T-helper 2 cell (primary cell): Measurements from ENCODE around the gene BRI3BP.
"Not testable (repeated sequence)": the region's sequence is repeated elsewhere in the genome, so short reads cannot be mapped to it uniquely, and the experiment has no call there.

Experiments used
- DNase-seq, 5 experiments: peaks; one replicate each; pipeline versions ENCODE4 v3.0.0 to v3.0.0-alpha.2; 2012 to 2022

The BRI3BP gene

DNA sequence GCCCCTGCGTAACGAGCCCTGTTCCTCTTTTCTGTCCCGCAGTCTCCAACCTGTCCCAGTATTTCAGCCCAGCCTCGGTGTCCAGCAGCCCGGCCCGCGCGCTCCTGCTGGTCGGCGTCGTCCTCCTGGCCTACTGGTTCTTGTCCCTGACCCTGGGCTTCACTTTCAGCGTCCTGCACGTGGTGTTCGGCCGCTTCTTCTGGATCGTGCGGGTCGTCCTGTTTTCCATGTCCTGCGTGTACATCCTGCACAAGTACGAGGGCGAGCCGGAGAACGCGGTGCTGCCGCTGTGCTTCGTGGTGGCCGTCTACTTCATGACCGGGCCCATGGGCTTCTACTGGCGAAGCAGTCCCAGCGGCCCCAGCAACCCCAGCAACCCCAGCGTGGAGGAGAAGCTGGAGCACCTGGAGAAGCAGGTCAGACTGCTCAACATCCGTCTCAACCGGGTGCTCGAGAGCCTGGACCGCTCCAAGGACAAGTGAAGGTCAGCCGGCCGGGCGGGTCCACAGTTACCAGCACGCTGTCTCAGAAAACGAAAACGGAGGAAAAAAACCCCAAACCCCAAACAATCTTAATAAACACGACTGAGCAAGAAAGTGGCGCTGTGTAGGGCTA lies 31.6 kb downstream of the BRI3BP start:
- no peak for DNase-seq

DNA sequence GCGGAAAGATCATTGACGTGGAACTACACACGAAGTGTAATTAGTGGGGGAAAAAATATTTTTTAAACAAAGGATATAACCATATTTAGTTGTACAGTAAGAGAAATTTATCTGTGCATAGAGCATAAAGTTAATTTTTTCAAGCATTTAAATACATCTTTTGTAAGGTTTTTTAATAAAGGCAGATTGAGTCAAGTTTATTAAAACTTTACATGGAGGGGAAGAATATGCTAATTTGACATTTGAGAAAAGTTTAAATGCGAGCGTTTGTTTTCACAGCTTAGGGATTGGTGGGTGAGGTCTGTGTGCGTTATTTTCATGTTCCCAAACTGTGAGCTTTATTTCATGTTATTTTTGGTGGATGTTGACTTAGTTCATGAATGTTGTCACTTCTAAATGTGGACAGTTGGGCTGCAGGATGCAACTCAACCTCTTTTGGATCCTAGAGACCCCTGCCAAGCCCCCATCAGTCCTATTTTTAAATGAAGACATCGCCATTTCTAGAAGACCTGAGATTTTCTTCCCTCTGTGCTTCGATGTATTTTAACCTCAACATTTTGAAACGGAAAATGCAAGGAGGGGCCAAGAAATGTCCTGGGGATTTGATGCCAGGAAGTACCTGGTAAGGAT lies 32.3 kb downstream of the BRI3BP start:
- DNase-seq: no peak

DNA sequence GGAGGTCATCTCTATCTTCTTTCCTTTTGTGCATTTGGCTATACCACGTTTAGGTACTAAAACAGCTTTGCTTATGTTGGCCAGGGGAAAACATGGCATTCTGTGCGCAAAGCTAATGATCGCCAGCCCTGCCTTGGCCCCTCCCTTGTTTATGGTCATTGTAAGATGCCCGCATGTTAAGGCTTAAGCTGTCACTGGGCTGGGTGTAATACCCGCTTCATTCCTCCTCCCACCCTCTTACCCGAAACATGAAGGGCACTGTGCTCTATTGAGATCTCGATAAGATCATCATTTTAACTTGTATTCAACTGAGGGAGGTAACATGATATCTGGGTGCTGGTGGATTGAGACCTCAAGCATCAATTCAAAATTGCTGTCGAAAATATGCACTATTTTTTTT lies 34.7 kb downstream of the BRI3BP start:
- DNase-seq: no peak

DNA sequence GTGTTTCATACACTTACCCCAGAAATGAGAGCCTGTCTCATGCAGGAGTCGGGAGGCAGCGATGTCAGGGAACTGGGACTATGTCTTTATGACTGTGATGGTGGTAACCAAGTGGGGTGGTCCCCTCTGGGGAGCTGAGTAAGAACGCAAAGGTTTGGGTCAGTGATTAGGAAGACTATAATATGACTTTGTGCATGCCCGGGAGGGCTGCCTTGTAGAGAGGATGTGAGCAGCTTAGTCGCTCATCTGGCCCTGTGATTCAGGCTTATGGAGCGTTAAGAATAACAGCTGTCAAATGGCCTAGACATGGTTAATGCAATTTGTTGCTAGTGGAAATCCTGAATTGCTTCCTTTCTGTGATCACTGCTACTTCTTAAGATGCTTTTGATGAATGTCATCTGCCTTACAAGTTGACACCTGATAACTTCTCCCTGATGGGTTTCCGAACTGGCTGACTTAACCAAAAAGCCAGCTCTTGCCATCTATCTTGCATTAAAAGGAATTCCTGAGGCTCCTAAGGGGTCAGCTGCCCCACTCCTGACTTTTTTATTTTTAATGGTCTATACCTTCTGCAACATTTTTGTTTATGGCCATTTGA lies 36.4 kb downstream of the BRI3BP start:
- no peak for DNase-seq

DNA sequence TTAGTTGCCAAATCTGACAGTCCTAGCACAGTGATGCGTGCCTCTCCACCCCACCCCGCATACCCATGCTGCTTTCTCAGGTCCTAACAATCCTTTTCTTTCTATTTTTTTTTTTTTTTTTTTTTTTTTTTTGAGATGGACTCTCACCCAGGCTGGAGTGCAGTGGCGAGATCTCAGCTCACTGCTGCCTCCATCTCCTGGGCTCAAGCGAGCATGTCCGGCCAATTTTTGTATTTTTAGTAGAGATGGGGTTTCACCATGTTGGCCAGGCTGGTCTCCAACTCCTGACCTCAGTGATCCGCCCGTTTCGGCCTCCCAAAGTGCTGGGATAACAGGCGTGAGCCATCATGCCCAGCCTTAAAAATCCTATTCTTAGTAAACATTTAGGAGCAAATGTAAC lies 38.0 kb downstream of the BRI3BP start:
- DNase-seq: not testable (repeated sequence)

DNA sequence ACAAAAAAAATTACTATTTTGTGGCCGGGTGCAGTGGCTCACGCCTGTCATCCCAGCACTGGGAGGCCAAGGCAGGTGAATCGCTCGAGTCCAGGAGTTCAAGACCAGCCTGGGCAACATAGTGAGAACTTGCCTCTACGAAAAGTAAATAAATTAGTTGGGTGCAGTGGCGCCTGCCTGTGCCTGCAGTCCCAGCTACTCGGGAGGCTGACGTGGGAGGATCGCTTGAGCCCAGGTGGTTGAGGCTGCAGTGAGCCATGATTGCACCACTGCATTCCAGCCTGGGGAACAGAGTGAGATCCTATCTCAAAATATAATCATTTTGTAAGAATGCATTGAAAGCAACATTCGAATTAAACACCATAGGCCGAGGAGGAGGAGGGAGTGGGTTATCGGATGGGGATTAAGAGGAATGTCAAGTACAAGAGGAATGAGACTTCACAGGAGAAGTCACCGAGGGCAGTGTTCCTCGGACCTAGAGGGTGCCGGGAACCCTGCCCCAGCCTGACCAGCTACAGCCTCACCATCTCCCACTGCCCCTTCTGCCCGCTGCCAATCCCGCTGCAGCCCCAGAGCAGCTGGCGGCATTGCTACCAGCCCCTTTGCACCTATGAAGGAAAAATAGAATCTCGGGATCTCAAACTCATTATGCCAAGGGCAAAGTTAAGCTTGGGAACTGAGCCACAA lies 39.2 kb downstream of the BRI3BP start:
- DNase-seq: no peak

DNA sequence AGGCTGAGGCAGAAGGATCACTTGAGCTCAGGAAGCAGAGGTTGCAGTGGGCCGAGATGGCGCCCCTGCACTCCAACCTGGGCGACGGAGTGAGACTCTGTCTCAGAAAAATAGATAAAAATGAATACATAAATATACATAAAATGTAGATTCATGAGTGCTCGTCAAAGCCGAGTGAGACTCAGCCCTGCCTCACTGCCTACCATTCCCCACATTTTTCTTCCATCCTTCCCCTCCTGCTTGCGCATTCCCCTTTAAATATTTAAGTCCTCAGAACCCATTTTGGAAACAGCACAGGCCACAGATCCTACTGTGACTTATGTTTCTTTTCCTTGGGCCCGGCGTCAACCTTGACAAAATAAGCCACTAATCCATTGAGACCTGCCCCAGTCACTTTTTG lies 39.8 kb downstream of the BRI3BP start:
- no peak for DNase-seq

DNA sequence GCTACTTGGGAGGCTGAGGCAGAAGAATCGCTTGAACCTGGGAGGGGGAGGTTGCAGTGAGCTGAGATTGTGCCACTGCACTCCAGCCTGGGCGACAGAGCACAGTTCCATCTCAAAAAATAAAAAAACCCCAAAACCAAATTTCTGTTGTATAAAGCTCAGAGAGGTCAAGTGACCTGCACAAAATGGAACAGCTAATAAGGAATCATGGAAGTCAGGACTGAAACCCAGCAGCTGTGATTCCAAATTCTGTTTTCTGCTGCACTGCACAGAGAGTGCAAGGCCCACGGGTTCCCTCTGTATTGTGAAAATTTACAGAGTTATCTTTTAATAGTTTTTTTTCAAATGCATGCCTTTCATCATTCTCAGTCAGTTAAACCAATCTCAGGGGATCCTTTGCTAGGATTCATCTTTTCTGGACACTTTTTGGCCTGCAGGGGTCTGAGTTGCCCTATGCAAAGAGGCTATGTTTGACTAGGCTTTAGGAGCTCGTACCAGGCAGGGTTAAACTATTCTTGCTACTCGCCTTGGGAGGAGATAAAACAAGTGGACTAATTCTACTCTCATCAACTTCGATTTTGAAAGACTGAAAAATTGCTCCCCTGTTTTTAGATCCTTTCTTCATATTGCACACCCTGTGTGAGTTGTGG lies 45.7 kb downstream of the BRI3BP start:
- no peak for DNase-seq

GRCh38 chr12:125049093-125049458 lies 55.6 kb downstream of the BRI3BP start:
- DNase-seq: no peak

GRCh38 chr12:125050446-125050845 lies 57.0 kb downstream of the BRI3BP start:
- DNase-seq: no peak

- DNase-seq: no peak
These were observed 57.4 kb downstream of the BRI3BP start for GRCh38 chr12:125050868-125051267.

GRCh38 chr12:125053821-125054220 lies 60.4 kb downstream of the BRI3BP start:
- DNase-seq: no peak

DNA sequence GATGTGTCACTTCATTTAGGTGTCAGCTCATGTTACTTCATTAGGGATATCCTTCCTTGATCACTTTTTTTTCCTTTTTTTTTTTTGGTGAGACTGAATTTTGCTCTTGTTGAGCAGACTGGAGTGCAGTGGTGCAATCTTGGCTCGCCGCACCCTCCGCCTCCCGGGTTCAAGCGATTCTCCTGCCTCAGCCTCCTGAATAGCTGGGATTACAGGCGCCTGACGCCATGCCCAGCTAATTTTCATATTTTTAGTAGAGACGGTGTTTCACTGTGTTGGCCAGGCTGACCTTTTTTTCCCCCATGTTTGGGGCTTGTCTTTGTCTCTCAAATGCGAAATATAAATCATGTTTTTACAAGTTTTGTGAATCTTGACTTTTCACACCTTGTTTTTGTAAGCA lies 62.1 kb downstream of the BRI3BP start:
- DNase-seq: no peak

DNA sequence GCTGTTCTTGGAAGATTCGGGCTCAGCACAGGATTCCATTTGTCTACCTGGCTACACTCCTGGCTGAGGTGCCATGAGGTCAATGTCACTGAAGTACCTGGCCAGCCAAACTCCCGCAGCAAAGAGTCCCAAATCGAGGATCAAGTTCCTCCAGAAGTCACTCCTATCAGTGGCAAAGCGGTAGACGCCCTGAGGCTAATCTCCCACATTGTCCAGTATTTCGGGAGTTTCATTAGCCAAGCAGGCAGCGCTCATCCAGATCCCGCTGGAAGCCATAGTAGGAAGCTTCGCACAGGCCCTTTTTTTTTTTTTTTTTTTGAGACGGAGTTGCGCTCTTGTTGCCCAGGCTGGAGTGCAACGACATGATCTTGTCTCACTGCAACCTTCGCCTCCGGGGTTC lies 62.9 kb downstream of the BRI3BP start:
- no peak for DNase-seq

DNA sequence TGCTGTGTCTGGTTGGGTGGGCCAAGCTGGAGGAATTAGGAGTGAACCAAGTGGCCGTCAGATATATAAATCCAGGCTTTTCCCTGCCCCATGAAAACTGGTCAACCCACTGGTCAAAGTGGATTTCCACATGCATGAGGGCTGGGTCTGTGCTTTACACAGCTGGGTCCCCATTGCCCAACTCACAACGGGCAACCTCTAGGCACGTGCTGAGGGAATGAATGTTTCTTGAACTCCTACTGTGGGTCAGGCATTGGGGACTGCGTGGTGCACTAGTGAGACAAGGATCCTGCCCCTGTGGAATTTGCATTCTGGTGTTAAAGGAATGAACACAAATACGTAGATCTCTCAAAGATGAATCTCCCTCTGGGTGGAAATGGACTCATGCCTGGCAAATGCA lies 64.3 kb downstream of the BRI3BP start:
- DNase-seq: no peak

- DNase-seq: no peak
These were observed 67.8 kb downstream of the BRI3BP start for GRCh38 chr12:125061229-125061628.

DNA sequence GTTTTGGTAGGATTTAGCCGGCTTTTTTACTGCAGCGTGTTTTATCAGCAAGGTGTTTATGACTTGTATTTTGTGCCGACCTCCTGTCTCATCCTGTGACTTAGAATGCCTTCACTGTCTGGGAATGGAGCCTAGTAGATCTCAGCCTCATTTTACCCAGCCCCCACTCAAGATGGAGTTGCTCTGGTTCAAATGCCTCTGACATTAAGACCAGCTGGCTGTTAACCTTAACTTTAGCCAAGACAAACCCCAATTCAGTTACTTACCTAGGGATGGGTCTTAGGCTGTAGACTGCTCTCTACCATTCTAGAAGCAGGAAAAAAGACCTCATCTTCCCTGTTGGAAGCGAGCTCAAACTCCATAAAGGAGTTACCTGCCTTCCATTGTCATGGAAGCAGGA lies 70.1 kb downstream of the BRI3BP start:
- DNase-seq: not testable (repeated sequence)

GRCh38 chr12:125064492-125064891 lies 71.0 kb downstream of the BRI3BP start:
- no peak for DNase-seq

GRCh38 chr12:125065021-125065918 lies 71.8 kb downstream of the BRI3BP start, which contains the start of gene AACS:
Gene AACS (plus strand): TSS chr12:125065435. CDS start chr12:125065585, 150 bp downstream.
- DNase-seq: peak; percentile 56 to 79 (median 66)

DNA sequence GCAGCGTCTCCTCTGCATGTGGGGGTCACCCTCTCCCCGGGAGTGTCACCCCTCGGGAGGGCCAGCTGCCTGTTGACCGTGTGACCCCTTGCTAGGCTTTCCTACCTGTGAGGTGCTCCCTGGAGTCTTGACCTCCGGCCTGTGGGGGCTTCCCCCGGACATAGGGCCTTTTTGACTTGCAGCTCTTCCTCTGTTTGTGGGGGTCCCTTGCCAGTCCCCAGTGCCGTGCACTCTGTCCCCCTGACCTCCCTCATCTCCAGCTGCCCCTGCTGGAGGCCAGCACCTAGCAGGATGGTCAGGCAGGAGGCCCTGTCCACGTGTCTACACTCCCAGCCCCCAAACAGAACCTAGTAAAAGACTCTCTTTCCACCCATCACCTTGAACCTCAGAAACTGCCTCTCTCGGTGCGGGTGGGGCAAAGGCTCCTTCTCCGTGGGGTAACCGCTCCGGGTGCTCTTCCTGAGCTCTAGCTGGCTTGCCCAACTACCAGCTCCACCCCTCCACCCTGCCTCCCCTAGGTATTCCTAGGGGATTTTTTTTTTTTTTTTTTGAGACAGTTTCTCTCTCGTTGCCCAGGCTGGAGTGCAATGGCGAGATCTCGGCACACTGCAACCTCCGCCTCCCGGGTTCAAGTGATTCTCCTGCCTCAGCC lies 72.6 kb downstream of the BRI3BP start:
- DNase-seq: no peak

GRCh38 chr12:125068391-125068790 lies 74.9 kb downstream of the BRI3BP start:
- no peak for DNase-seq

DNA sequence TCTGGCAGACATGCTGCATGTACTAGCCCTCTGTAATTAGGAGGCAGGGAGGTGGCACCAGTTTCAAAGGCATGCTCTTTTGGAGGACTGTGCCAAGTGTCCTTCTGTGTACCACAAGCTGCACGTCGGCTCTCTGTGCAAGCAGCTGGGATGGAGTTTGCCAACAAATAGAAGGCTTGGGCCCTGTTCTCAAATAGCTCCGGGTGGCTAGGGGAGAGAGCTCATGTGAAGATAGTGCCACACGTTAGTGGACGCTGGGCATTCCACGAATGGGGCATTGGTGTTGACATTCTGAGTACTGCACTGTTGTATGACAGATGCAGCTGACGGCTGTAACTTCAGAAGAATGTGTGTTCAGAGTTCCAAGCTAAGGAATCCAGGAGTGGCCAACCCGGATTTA lies 76.2 kb downstream of the BRI3BP start:
- DNase-seq: no peak
